K562 (cell line): ENCODE data around the gene TREM1. TPM values are rescaled to one million over a fixed set of nuclear protein-coding genes. Genes with fewer than 3 reads are reported as not detected.
A peak's percentile ranks its signal among the peaks of the same experiment; 100 is the strongest.

Experiments
- ATAC-seq: fragments of 200-7000 bp; cut with Tn5 transposase; 3 replicates; pipeline ENCODE4 v1.9.1; 2020; ENCODE audit warnings: moderate library complexity
- BruUV-seq: library from RNA; stranded (reverse); fragments of 400-500 nt; replicated peaks from 2 replicates; lab custom pipeline; 2021; lab: Mats Ljungman, UMichigan
- CTCF ChIA-PET: fragments of 300-600 bp; formaldehyde crosslinking; extraction: SDS; loops from one replicate; lab custom pipeline; 2021; ENCODE audit warnings: low intra/inter-chr PET ratio; lab: Yijun Ruan, JAX
- POLR2A ChIA-PET: fragments of 300-600, 350-650 bp; sonication (Branson Sonifier 250); formaldehyde crosslinking; extraction: SDS; loops from one replicate; lab custom pipeline; 2021; ENCODE audit warnings: antibody characterized with exemption, inconsistent platforms; lab: Yijun Ruan, JAX
- DNase-seq, 4 experiments: peaks; one replicate each; pipeline versions ENCODE4 v3.0.0 to v3.0.0-alpha.2; 2011 to 2018; ENCODE audit warnings: low spot score in 3 of 4, mixed read lengths in 3 of 4; ENCODE audit errors: extremely low read depth in 1 of 4
- FAIRE-seq: peaks from 2 replicates; lab custom pipeline; 2011; peaks lifted over from hg19 to GRCh38; lab: Jason Lieb, UNC
- H2AFZ ChIP-seq: 2 replicates; pipeline ENCODE4 v1.6.0; 2011; ENCODE audit warnings: low read depth, low read length, control low read depth, inconsistent platforms
- H3K27ac ChIP-seq: fragments of 200-600 bp; 3 replicates; pipeline ENCODE4 v1.8.0; 2011; ENCODE audit warnings: low read depth, mild to moderate bottlenecking, control low read depth, inconsistent platforms, low read length, moderate library complexity, mixed read lengths; ENCODE audit errors: extremely low read depth
- H3K27me3 ChIP-seq, 2 experiments: fragments of 300-600 bp in 1 of 2; 2 replicates in 1 of 2; 3 replicates in 1 of 2; pipeline versions ENCODE4 v1.6.0 to v1.8.0; 2011; ENCODE audit warnings: inconsistent platforms in 2 of 2, low read length in 2 of 2, mild to moderate bottlenecking in 1 of 2, mixed read lengths in 1 of 2, moderate library complexity in 1 of 2; ENCODE audit not compliant: control insufficient read depth in 2 of 2, insufficient read depth in 2 of 2
- H3K36me3 ChIP-seq: fragments of 300-600 bp; 3 replicates; pipeline ENCODE4 v1.8.0; 2011; ENCODE audit warnings: mild to moderate bottlenecking, low read length, inconsistent platforms; ENCODE audit not compliant: control insufficient read depth, insufficient read depth
- H3K4me1 ChIP-seq, 2 experiments: fragments of 200-600 bp in 1 of 2; replicated peaks in 1 of 2; 2 replicates in 1 of 2; 3 replicates in 1 of 2; pipeline versions ENCODE4 v1.5.1 to v1.8.0; 2011; ENCODE audit warnings: inconsistent platforms in 2 of 2, low read length in 2 of 2, mild to moderate bottlenecking in 1 of 2, mixed read lengths in 1 of 2, moderate library complexity in 1 of 2; ENCODE audit not compliant: control insufficient read depth in 2 of 2, insufficient read depth in 2 of 2
- H3K4me2 ChIP-seq: 2 replicates; pipeline ENCODE4 v1.6.1; 2011; ENCODE audit warnings: low read length, control low read depth, inconsistent platforms, mixed read lengths; ENCODE audit not compliant: insufficient read depth
- H3K4me3 ChIP-seq: fragments of 200-600 bp; sonication (generic), shearing (Covaris generic); 2 replicates; pipeline ENCODE4 v1.5.1; 2016; ENCODE audit warnings: control low read depth, inconsistent platforms
- H3K79me2 ChIP-seq: fragments of 200-600 bp; 3 replicates; pipeline ENCODE4 v1.8.0; 2011; ENCODE audit warnings: low read length, inconsistent platforms; ENCODE audit not compliant: control insufficient read depth, insufficient read depth
- H3K9ac ChIP-seq, 2 experiments: 2 replicates each; pipeline versions ENCODE4 v1.6.0 to v1.6.1; 2011; ENCODE audit warnings: low read depth in 2 of 2, low read length in 2 of 2, control low read depth in 1 of 2, inconsistent platforms in 1 of 2, mild to moderate bottlenecking in 1 of 2, mixed read lengths in 1 of 2; ENCODE audit not compliant: insufficient read depth in 1 of 2
- H3K9me1 ChIP-seq: one replicate; pipeline ENCODE4 v1.6.0; 2011; ENCODE audit warnings: inconsistent platforms, mild to moderate bottlenecking, low read length, moderate library complexity; ENCODE audit not compliant: control insufficient read depth, insufficient read depth
- H3K9me3 ChIP-seq: replicated peaks from 2 replicates; pipeline ENCODE4 v1.5.1; 2011; ENCODE audit warnings: low read depth, low read length, inconsistent platforms; ENCODE audit not compliant: control insufficient read depth, insufficient read depth
- H4K20me1 ChIP-seq: replicated peaks from 2 replicates; pipeline ENCODE4 v1.6.1; 2011; ENCODE audit warnings: low read length, inconsistent platforms, mixed read lengths; ENCODE audit not compliant: control insufficient read depth, insufficient read depth
- COPS2 ChIP-seq: fragments of 450-650 bp; conservative IDR thresholded peaks from 2 replicates; pipeline ENCODE4 v1.6.1; 2016; ENCODE audit warnings: mild to moderate bottlenecking, moderate library complexity
- DLX4 ChIP-seq: fragments of 250-450 bp; sonication (Bioruptor Pico); IDR thresholded peaks from 2 replicates; pipeline ENCODE4 v1.6.1; 2021; ENCODE audit warnings: mild to moderate bottlenecking
- E2F6 ChIP-seq, 2 experiments: IDR thresholded peaks; 2 replicates each; pipeline ENCODE4 v1.6.1; 2011; ENCODE audit warnings: borderline replicate concordance in 1 of 2, control low read depth in 1 of 2, low read depth in 1 of 2, low read length in 1 of 2, mild to moderate bottlenecking in 1 of 2, mixed read lengths in 1 of 2, moderate library complexity in 1 of 2; ENCODE audit not compliant: insufficient read depth in 1 of 2, insufficient read length in 1 of 2, poor library complexity in 1 of 2, severe bottlenecking in 1 of 2; ENCODE audit errors: extremely low read depth in 1 of 2
- JUN ChIP-seq, 2 experiments: sonication (generic) in 1 of 2; formaldehyde crosslinking in 1 of 2; IDR thresholded peaks; 2 replicates each; pipeline versions ENCODE4 v1.6.1 to v1.8.0; 2012 to 2022; ENCODE audit warnings: borderline replicate concordance in 2 of 2, mild to moderate bottlenecking in 2 of 2, improper control_type of control experiment in 1 of 2, low read depth in 1 of 2, low read length in 1 of 2, missing genetic modification reagents in 1 of 2
- KLF1 ChIP-seq: fragments of 450-650 bp; IDR thresholded peaks from 2 replicates; pipeline ENCODE4 v1.6.1; 2016; ENCODE audit warnings: missing genetic modification characterization, missing compliant biosample characterization
- SIRT6 ChIP-seq: IDR thresholded peaks from one replicate; pipeline ENCODE4 v1.6.1; 2012; ENCODE audit warnings: low read depth, mild to moderate bottlenecking, control low read depth, inconsistent platforms, low read length, moderate library complexity
- SNAPC5 ChIP-seq: fragments of 250-450 bp; sonication (Bioruptor Pico); IDR thresholded peaks from 2 replicates; pipeline ENCODE4 v1.8.0; 2021; ENCODE audit warnings: moderate library complexity, mild to moderate bottlenecking, inconsistent platforms
- ZHX1 ChIP-seq: fragments of 150-350 bp; conservative IDR thresholded peaks from 2 replicates; pipeline ENCODE4 v1.6.1; 2014; ENCODE audit warnings: low read length
- ZNF512 ChIP-seq: IDR thresholded peaks from 2 replicates; pipeline ENCODE4 v1.6.1; 2016; ENCODE audit warnings: missing genetic modification characterization, missing compliant biosample characterization
- ZNF586 ChIP-seq: fragments of 450-650 bp; formaldehyde crosslinking; conservative IDR thresholded peaks from 2 replicates; pipeline ENCODE4 v1.4.0; 2020; ENCODE audit warnings: mild to moderate bottlenecking, moderate library complexity
- WGBS: fragments of 100-300 bp; shearing (Covaris generic); methylation state at CpG from one replicate; pipeline ENCODE4 v1.1.6; 2016; ENCODE audit warnings: low coverage, mixed read lengths; ENCODE audit not compliant: insufficient coverage; ENCODE audit errors: missing lambda C conversion rate; 5-methylcytosine and 5-hydroxymethylcytosine counted together
- in situ Hi-C: fragments of 300-500 bp; cut with MboI; formaldehyde crosslinking; loops from 4 replicates; pipeline ENCODE4 v1.15.0; 2018; ENCODE audit warnings: inconsistent platforms, mixed read lengths
- intact Hi-C: fragments of 100-400 bp; cut with micrococcal nuclease; formaldehyde crosslinking; loops from 2 replicates; pipeline ENCODE4 v1.14.2; 2022
- polyA plus RNA-seq, 8 experiments: library from polyadenylated mRNA; depleted of rRNA in 4 of 8; stranded (reverse) in 5 of 8; unstranded in 3 of 8; fragments of >200 nt; fragmentation: Nextera tagmentation in 2 of 8; fragmentation: Illumina TruSeq in 1 of 8; extraction: Ambion mirVana in 2 of 8; extraction: Trizol in 1 of 8; gene quantifications; 2 replicates each; pipeline versions ENCODE4 v1.2.1 to v1.2.3, GENCODE V29; 2011 to 2014; ENCODE audit warnings: inconsistent platforms in 1 of 8, missing spikeins in 1 of 8
- total RNA-seq, 7 experiments: library from RNA; depleted of rRNA in 6 of 7; stranded (reverse); fragments of >200 nt in 6 of 7; fragmentation: Illumina TruSeq in 2 of 7; extraction: Trizol in 2 of 7; gene quantifications; 2 replicates each; pipeline versions ENCODE4 v1.2.1 to v1.2.3, GENCODE V29; 2011 to 2021; ENCODE audit warnings: low replicate concordance in 1 of 7

Gene TREM1
- total and polyA plus RNA-seq, 9 of the 15 experiments (the other 6 are each of a cell fraction or from before 2014, with no cell fraction given), result not detected

GRCh38 chr6:41318654-41319565 lies 32.4 kb upstream of the TREM1 start:
- H3K4me3 ChIP-seq, result peak overlapping the region; percentile 9; the same call in 1 of the 2 replicates
- BruUV-seq, result no TSS peak
- in situ Hi-C loops (no loop called here), intact Hi-C loops (loop anchor here (1.0 to 5.0 kb wide), 6 partner anchors 13 to 247 kb away; partner anchors contain the start of genes NFYA, OARD1 and TREML4)
- ATAC-seq, result peak; percentile 95
- H3K27ac ChIP-seq, result no peak overlapping the region; the same call in 1 of the 3 replicates
- H3K36me3 ChIP-seq, result no peaks in the 10 kb centered on the region
- peak overlapping the region; percentile 96 for H2AFZ ChIP-seq
- CTCF ChIA-PET, result interaction anchor here (0.9 to 2.7 kb wide), 4 partner anchors 13 to 313 kb away, joined by 3 to 16 read pairs (median 6); no protein-coding TSS in a partner anchor
- H3K79me2 ChIP-seq, result no peaks in the 10 kb centered on the region
- H3K9ac ChIP-seq, result peak overlapping the region; percentile 34 to 87
- H3K4me1 ChIP-seq, result peaks cover 8 to 21% of the 10 kb centered on the region in 2 experiments; a peak in 4 of 5 replicates
- H3K4me2 ChIP-seq, result peak overlapping the region; percentile 93
- H3K9me1 ChIP-seq, result no peaks in the 10 kb centered on the region
- DNase-seq, result peak; percentile 87 to 91 (median 88)
- H4K20me1 ChIP-seq, result no peaks in the 10 kb centered on the region
- POLR2A ChIA-PET, result interaction anchor here (0.6 to 2.9 kb wide), 7 partner anchors 8 to 259 kb away, joined by 3 to 16 read pairs (median 3); no protein-coding TSS in a partner anchor
- peaks cover under 1 to 4% of the 10 kb centered on the region in 2 experiments; a peak in 3 of 5 replicates for H3K27me3 ChIP-seq
- H3K9me3 ChIP-seq, result no peaks in the 10 kb centered on the region
- 22% methylated on average over 33 of the region's 33 CpGs for WGBS
- FAIRE-seq, result peak; percentile 89
- no peak for TF ChIP-seq SNAPC5 (CRISPR knock-in tag)
- TF ChIP-seq COPS2, result no peak
- no peak for TF ChIP-seq SIRT6
- TF ChIP-seq E2F6 (IDR thresholded peaks at IDR 0.05; ENCODE audit: borderline replicate concordance in 1 of 2, extremely low read depth in 1 of 2, insufficient read depth in 1 of 2, insufficient read length in 1 of 2, low read depth in 1 of 2, low read length in 1 of 2, poor library complexity in 1 of 2, severe bottlenecking in 1 of 2), result peak; percentile 23 to 62
- TF ChIP-seq ZNF512, result no peak
- no peak for TF ChIP-seq ZHX1
- no peak for TF ChIP-seq DLX4 (CRISPR knock-in tag)
- TF ChIP-seq KLF1 (tag), result no peak
- TF ChIP-seq JUN (IDR thresholded peaks at IDR 0.05; ENCODE audit: borderline replicate concordance, low read depth, low read length), result peak; percentile 59; the same call in 1 of the 2 replicates
- no peak for TF ChIP-seq JUN (CRISPR knock-in tag; IDR thresholded peaks at IDR 0.05; ENCODE audit: borderline replicate concordance)
- TF ChIP-seq ZNF586 (CRISPR knock-in tag), result no peak
